ENCODE results near the gene TIMP3.

TIMP3 gene

GRCh38 chr22:32880061-32880460, 78.6 kb downstream of the TIMP3 start:
- Histone ChIP-seq H3K4me3 (ENCODE audit: low read depth in 1 of 2, low read length in 2 of 2) (no peak overlapping the region), H3K9me3 (ENCODE audit: control insufficient read depth in 1 of 2, low read length in 2 of 2) (no peaks in the 10 kb centered on the region), H3K36me3 (ENCODE audit: control insufficient read depth in 1 of 2, insufficient read depth in 2 of 2, low read length in 2 of 2) (no peaks in the 10 kb centered on the region), H3K27ac (ENCODE audit: low read length) (no peak overlapping the region), H3K27me3 (ENCODE audit: low read depth, low read length) (no peaks in the 10 kb centered on the region), H3K4me1 (ENCODE audit: control insufficient read depth in 1 of 2, insufficient read depth in 2 of 2, low read length in 2 of 2) (peaks cover 0 to 13% of the 10 kb centered on the region in 2 donors)

DNA sequence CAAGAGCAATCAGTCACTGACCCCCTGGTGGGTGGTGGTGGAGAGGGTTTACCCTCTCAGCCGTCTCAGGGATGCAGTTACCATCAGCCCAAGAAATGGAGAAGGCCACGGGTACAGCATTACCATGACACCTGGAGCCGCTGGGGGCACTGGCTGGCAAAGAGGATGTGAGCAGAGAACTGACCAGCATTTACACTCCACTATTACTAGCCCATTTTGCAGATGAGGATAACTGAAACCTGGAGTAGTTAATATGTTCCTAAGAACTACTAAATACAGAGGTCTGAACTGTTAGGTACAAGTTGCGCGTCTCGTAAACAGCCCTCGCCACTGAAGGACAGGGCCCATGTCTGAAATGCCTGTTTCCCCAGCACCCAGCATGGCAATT, 79.0 kb downstream of the TIMP3 start:
- no peak overlapping the region for H3K4me3 ChIP-seq (ENCODE audit: low read depth in 1 of 2, low read length in 2 of 2)
- H3K4me1 ChIP-seq (ENCODE audit: control insufficient read depth in 1 of 2, insufficient read depth in 2 of 2, low read length in 2 of 2), result peaks cover 0 to 13% of the 10 kb centered on the region in 2 donors
- H3K27me3 ChIP-seq (ENCODE audit: low read depth, low read length), result no peaks in the 10 kb centered on the region
- no peak overlapping the region for H3K27ac ChIP-seq (ENCODE audit: low read length)
- H3K36me3 ChIP-seq (ENCODE audit: control insufficient read depth in 1 of 2, insufficient read depth in 2 of 2, low read length in 2 of 2), result no peaks in the 10 kb centered on the region
- no peaks in the 10 kb centered on the region for H3K9me3 ChIP-seq (ENCODE audit: control insufficient read depth in 1 of 2, low read length in 2 of 2)

GRCh38 chr22:32880893-32881596, 79.5 kb downstream of the TIMP3 start:
- Histone ChIP-seq H3K4me1 (ENCODE audit: control insufficient read depth in 1 of 2, insufficient read depth in 2 of 2, low read length in 2 of 2) (peaks cover 0 to 13% of the 10 kb centered on the region in 2 donors), H3K4me3 (ENCODE audit: low read depth in 1 of 2, low read length in 2 of 2) (no peak overlapping the region), H3K27ac (ENCODE audit: low read length) (no peak overlapping the region), H3K9me3 (ENCODE audit: control insufficient read depth in 1 of 2, low read length in 2 of 2) (no peaks in the 10 kb centered on the region), H3K36me3 (ENCODE audit: control insufficient read depth in 1 of 2, insufficient read depth in 2 of 2, low read length in 2 of 2) (no peaks in the 10 kb centered on the region), H3K27me3 (ENCODE audit: low read depth, low read length) (no peaks in the 10 kb centered on the region)

- H3K27me3 ChIP-seq (ENCODE audit: low read depth, low read length), result no peaks in the 10 kb centered on the region
- H3K27ac ChIP-seq (ENCODE audit: low read length), result no peak overlapping the region
These were observed 80.9 kb downstream of the TIMP3 start for GRCh38 chr22:32882360-32882755.

GRCh38 chr22:32882774-32883530, 81.4 kb downstream of the TIMP3 start:
- Histone ChIP-seq H3K36me3 (ENCODE audit: control insufficient read depth in 1 of 2, insufficient read depth in 2 of 2, low read length in 2 of 2) (no peaks in the 10 kb centered on the region), H3K4me1 (ENCODE audit: control insufficient read depth in 1 of 2, insufficient read depth in 2 of 2, low read length in 2 of 2) (peaks cover 0 to 13% of the 10 kb centered on the region in 2 donors), H3K9me3 (ENCODE audit: control insufficient read depth in 1 of 2, low read length in 2 of 2) (no peaks in the 10 kb centered on the region), H3K27ac (ENCODE audit: low read length) (no peak overlapping the region), H3K27me3 (ENCODE audit: low read depth, low read length) (no peaks in the 10 kb centered on the region), H3K4me3 (ENCODE audit: low read depth in 1 of 2, low read length in 2 of 2) (no peak overlapping the region)

More at GRCh38 chr22:32882360-32882755, 80.9 kb downstream of the TIMP3 start:
- H3K4me1 ChIP-seq (ENCODE audit: control insufficient read depth in 1 of 2, insufficient read depth in 2 of 2, low read length in 2 of 2), result peaks cover 0 to 13% of the 10 kb centered on the region in 2 donors
- H3K4me3 ChIP-seq (ENCODE audit: low read depth in 1 of 2, low read length in 2 of 2), result no peak overlapping the region
- no peaks in the 10 kb centered on the region for H3K36me3 ChIP-seq (ENCODE audit: control insufficient read depth in 1 of 2, insufficient read depth in 2 of 2, low read length in 2 of 2)
- no peaks in the 10 kb centered on the region for H3K9me3 ChIP-seq (ENCODE audit: control insufficient read depth in 1 of 2, low read length in 2 of 2)

DNA sequence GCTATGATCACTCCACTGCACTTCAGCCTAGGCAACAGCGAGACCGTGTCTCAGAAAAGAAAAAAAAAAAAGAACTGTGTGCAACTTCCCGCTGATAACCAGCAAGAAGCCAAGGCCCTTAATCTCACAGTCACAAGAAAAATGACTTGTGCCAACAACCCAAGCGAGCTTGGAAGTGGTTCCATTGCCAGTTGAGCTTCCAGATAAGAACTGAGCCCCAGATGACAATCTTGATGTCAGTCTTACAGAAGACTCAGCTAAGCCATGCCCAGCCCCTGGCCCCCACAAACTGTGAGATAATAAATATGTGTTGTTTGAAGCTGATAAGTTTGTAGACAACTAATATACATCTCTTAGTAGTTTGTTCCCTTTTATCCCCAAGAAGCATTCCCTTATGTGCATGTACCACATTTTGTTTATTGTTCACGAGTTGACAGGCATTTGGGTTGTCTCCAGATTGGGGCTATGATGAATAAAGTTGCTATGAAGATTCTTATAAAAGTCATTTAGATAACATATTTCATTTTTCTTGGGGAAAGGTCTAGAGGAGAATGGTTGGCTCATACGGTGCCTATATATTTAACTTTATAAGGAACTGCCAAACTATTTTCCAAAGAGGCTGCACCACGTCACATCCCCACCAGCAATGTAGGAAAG, 85.9 kb downstream of the TIMP3 start:
- Histone ChIP-seq H3K36me3 (ENCODE audit: control insufficient read depth in 1 of 2, insufficient read depth in 2 of 2, low read length in 2 of 2) (no peaks in the 10 kb centered on the region), H3K4me3 (ENCODE audit: low read depth in 1 of 2, low read length in 2 of 2) (no peak overlapping the region), H3K27me3 (ENCODE audit: low read depth, low read length) (no peaks in the 10 kb centered on the region), H3K9me3 (ENCODE audit: control insufficient read depth in 1 of 2, low read length in 2 of 2) (no peaks in the 10 kb centered on the region), H3K27ac (ENCODE audit: low read length) (no peak overlapping the region), H3K4me1 (ENCODE audit: control insufficient read depth in 1 of 2, insufficient read depth in 2 of 2, low read length in 2 of 2) (peaks cover 0 to 3% of the 10 kb centered on the region in 2 donors)

GRCh38 chr22:32888976-32889375, 87.5 kb downstream of the TIMP3 start:
- H3K27ac ChIP-seq (ENCODE audit: low read length), result no peak overlapping the region

GRCh38 chr22:32896891-32897290, 95.4 kb downstream of the TIMP3 start:
- no peak overlapping the region for H3K27ac ChIP-seq (ENCODE audit: low read length)
- no peaks in the 10 kb centered on the region for H3K27me3 ChIP-seq (ENCODE audit: low read depth, low read length)
- no peaks in the 10 kb centered on the region for H3K4me1 ChIP-seq (ENCODE audit: control insufficient read depth in 1 of 2, insufficient read depth in 2 of 2, low read length in 2 of 2)
- H3K4me3 ChIP-seq (ENCODE audit: low read depth in 1 of 2, low read length in 2 of 2), result no peak overlapping the region
- H3K9me3 ChIP-seq (ENCODE audit: control insufficient read depth in 1 of 2, low read length in 2 of 2), result no peaks in the 10 kb centered on the region
- H3K36me3 ChIP-seq (ENCODE audit: control insufficient read depth in 1 of 2, insufficient read depth in 2 of 2, low read length in 2 of 2), result no peaks in the 10 kb centered on the region

More at GRCh38 chr22:32888976-32889375, 87.5 kb downstream of the TIMP3 start:
- Histone ChIP-seq H3K4me3 (ENCODE audit: low read depth in 1 of 2, low read length in 2 of 2) (no peak overlapping the region), H3K4me1 (ENCODE audit: control insufficient read depth in 1 of 2, insufficient read depth in 2 of 2, low read length in 2 of 2) (peaks cover 0 to 3% of the 10 kb centered on the region in 2 donors), H3K36me3 (ENCODE audit: control insufficient read depth in 1 of 2, insufficient read depth in 2 of 2, low read length in 2 of 2) (no peaks in the 10 kb centered on the region), H3K9me3 (ENCODE audit: control insufficient read depth in 1 of 2, low read length in 2 of 2) (no peaks in the 10 kb centered on the region), H3K27me3 (ENCODE audit: low read depth, low read length) (no peaks in the 10 kb centered on the region)

GRCh38 chr22:32897400-32897799, 95.9 kb downstream of the TIMP3 start:
- Histone ChIP-seq H3K27me3 (ENCODE audit: low read depth, low read length) (no peaks in the 10 kb centered on the region), H3K27ac (ENCODE audit: low read length) (no peak overlapping the region), H3K36me3 (ENCODE audit: control insufficient read depth in 1 of 2, insufficient read depth in 2 of 2, low read length in 2 of 2) (no peaks in the 10 kb centered on the region), H3K4me1 (ENCODE audit: control insufficient read depth in 1 of 2, insufficient read depth in 2 of 2, low read length in 2 of 2) (no peaks in the 10 kb centered on the region), H3K4me3 (ENCODE audit: low read depth in 1 of 2, low read length in 2 of 2) (no peak overlapping the region), H3K9me3 (ENCODE audit: control insufficient read depth in 1 of 2, low read length in 2 of 2) (no peaks in the 10 kb centered on the region)

DNA sequence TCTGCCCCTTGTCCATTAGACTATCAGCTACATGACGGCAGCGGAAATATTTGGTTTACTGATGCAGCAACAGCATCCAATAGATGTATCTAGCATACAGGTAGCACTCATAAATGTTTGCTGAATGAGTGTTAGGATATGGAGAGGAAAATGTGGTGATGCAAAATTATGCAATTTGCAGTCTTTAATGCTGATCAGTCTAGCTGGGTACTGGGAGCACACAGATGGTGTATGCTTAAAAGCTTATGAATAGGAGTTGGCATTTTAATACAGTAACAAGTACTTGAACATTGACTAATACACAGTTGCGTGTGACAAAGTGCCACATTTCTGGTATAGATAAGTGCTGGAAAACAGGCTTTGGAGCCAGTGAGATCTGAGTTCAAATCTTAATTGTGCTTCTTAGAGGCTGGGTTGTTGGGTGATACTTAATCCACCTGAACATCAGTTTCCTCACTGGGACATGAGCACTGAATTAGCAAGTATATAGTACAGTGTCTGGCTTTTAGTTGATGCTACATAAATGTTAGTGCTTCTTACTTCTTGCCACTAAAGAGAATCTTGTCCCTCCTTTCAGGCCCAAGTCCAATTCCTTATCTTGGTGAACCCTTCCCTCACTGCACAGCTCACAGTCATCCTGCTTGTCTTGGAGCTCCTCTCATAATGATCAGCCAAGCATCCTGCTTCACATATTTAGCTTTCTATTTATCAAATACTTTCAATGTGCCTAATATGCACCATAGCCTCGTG, 99.6 kb downstream of the TIMP3 start:
- H3K27ac ChIP-seq (ENCODE audit: low read length), result no peak overlapping the region
- no peaks in the 10 kb centered on the region for H3K9me3 ChIP-seq (ENCODE audit: control insufficient read depth in 1 of 2, low read length in 2 of 2)
- H3K27me3 ChIP-seq (ENCODE audit: low read depth, low read length), result no peaks in the 10 kb centered on the region
- H3K4me3 ChIP-seq (ENCODE audit: low read depth in 1 of 2, low read length in 2 of 2), result no peak overlapping the region
- H3K4me1 ChIP-seq (ENCODE audit: control insufficient read depth in 1 of 2, insufficient read depth in 2 of 2, low read length in 2 of 2), result peaks cover 0 to 7% of the 10 kb centered on the region in 2 donors
- no peaks in the 10 kb centered on the region for H3K36me3 ChIP-seq (ENCODE audit: control insufficient read depth in 1 of 2, insufficient read depth in 2 of 2, low read length in 2 of 2)

DNA sequence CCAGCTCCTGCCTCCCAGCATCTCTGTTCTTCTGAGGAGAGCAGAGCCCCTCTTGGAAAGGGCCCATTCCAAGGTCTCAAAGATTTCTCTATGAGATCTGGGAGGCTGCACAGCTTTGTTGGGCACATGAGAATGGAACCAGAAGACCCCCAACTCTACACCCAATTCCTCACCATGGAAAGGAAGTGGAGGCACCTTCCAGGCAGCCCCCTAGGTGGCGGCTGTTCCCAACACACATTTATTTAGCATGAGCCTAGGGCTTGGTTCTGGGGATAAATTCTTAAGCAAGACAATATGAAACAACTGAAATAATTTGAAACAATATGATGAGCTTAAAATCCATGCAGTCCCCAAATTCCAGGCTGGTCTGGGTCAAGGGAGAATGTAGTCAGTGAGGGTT, 100.4 kb downstream of the TIMP3 start:
- H3K27me3 ChIP-seq (ENCODE audit: low read depth, low read length), result no peaks in the 10 kb centered on the region
- H3K9me3 ChIP-seq (ENCODE audit: control insufficient read depth in 1 of 2, low read length in 2 of 2), result no peaks in the 10 kb centered on the region
- peaks cover 0 to 8% of the 10 kb centered on the region in 2 donors for H3K4me1 ChIP-seq (ENCODE audit: control insufficient read depth in 1 of 2, insufficient read depth in 2 of 2, low read length in 2 of 2)
- no peaks in the 10 kb centered on the region for H3K36me3 ChIP-seq (ENCODE audit: control insufficient read depth in 1 of 2, insufficient read depth in 2 of 2, low read length in 2 of 2)
- H3K4me3 ChIP-seq (ENCODE audit: low read depth in 1 of 2, low read length in 2 of 2), result no peak overlapping the region
- H3K27ac ChIP-seq (ENCODE audit: low read length), result no peak overlapping the region

All from muscle layer of duodenum (tissue), 2 donors.